PC-9 (cell line): ENCODE measurements around the gene XBP1. TPM values are rescaled to one million over a fixed set of nuclear protein-coding genes. Genes with fewer than 3 reads are reported as not detected.

Experiments used
- BruUV-seq: library from RNA; stranded (reverse); fragments of 400-500 nt; replicated peaks from 2 replicates; lab custom pipeline; 2021; lab: Mats Ljungman, UMichigan
- CTCF ChIA-PET: fragments of 300-600 bp; sonication (Branson Sonifier 250); formaldehyde crosslinking; loops from one replicate; lab custom pipeline; 2022; ENCODE audit warnings: antibody characterized with exemption; lab: Charles Lee
- POLR2A ChIA-PET: fragments of 300-600 bp; sonication (Branson Sonifier 250); formaldehyde crosslinking; loops from one replicate; lab custom pipeline; 2022; ENCODE audit warnings: antibody characterized with exemption; ENCODE audit not compliant: unreplicated experiment; lab: Charles Lee
- DNase-seq, 2 experiments: peaks; one replicate each; pipeline versions ENCODE4 v3.0.0 to v3.0.0-alpha.2; 2015 to 2022; ENCODE audit warnings: mixed read lengths in 1 of 2
- H2AFZ ChIP-seq: fragments of 200-600 bp; sonication (generic); 2 replicates; pipeline ENCODE4 v1.8.1; 2017; ENCODE audit warnings: antibody characterized with exemption
- H3F3A ChIP-seq: fragments of 200-600 bp; sonication (generic); 2 replicates; pipeline ENCODE4 v1.8.1; 2017; ENCODE audit warnings: antibody characterized with exemption, mild to moderate bottlenecking, low read depth; ENCODE audit not compliant: insufficient read depth
- H3K27ac ChIP-seq: fragments of 200-600 bp; sonication (generic); 2 replicates; pipeline ENCODE4 v1.6.1; 2016; ENCODE audit warnings: mixed run types
- H3K27me3 ChIP-seq: fragments of 200-600 bp; sonication (generic); 2 replicates; pipeline ENCODE4 v1.6.1; 2016; ENCODE audit warnings: low read depth, mixed run types; ENCODE audit not compliant: insufficient read depth
- H3K36me3 ChIP-seq: fragments of 200-600 bp; sonication (generic); 2 replicates; pipeline ENCODE4 v1.6.1; 2016; ENCODE audit warnings: low read depth, mixed run types
- H3K4me1 ChIP-seq: fragments of 200-600 bp; sonication (generic); replicated peaks from 2 replicates; pipeline ENCODE4 v1.6.1; 2016; ENCODE audit warnings: mixed run types; ENCODE audit not compliant: insufficient read depth
- H3K4me2 ChIP-seq: fragments of 200-600 bp; sonication (generic); 2 replicates; pipeline ENCODE4 v1.6.1; 2017; ENCODE audit warnings: mixed run types
- H3K4me3 ChIP-seq: fragments of 200-600 bp; sonication (generic); 2 replicates; pipeline ENCODE4 v1.6.1; 2016; ENCODE audit warnings: mixed run types
- H3K79me2 ChIP-seq: fragments of 200-600 bp; sonication (generic); 2 replicates; pipeline ENCODE4 v1.6.1; 2017; ENCODE audit warnings: low read depth, mixed run types
- H3K9me2 ChIP-seq: fragments of 200-600 bp; sonication (generic); 2 replicates; pipeline ENCODE4 v1.8.1; 2017; ENCODE audit warnings: mild to moderate bottlenecking; ENCODE audit not compliant: insufficient read depth
- H3K9me3 ChIP-seq: fragments of 200-600 bp; sonication (generic); 2 replicates; pipeline ENCODE4 v1.8.1; 2016; ENCODE audit warnings: low read depth; ENCODE audit not compliant: insufficient read depth
- H4K20me1 ChIP-seq: fragments of 200-600 bp; sonication (generic); 2 replicates; pipeline ENCODE4 v1.8.1; 2017; ENCODE audit not compliant: insufficient read depth
- EZH2 ChIP-seq: fragments of 200-600 bp; sonication (generic); IDR thresholded peaks from 2 replicates; pipeline ENCODE4 v1.8.0; 2017; ENCODE audit warnings: antibody characterized with exemption, low read depth
- intact Hi-C: fragments of 100-400 bp; cut with micrococcal nuclease; formaldehyde crosslinking; loops from one replicate; pipeline ENCODE4 v1.10.0; 2022; ENCODE audit not compliant: unreplicated experiment
- total RNA-seq: library from RNA; stranded (reverse); gene quantifications from 2 replicates; pipeline ENCODE4 v1.2.3, GENCODE V29; 2021
- TF ChIP-seq, protein P1 (sequence below): fragments of 200-600 bp; sonication (generic); conservative IDR thresholded peaks from 2 replicates; pipeline ENCODE4 v1.6.1; 2017; ENCODE audit warnings: mixed run types, antibody characterized with exemption, mild to moderate bottlenecking, moderate library complexity

Gene XBP1
- total RNA-seq, 1 experiment from 2014 or later = 35.2 TPM

DNA sequence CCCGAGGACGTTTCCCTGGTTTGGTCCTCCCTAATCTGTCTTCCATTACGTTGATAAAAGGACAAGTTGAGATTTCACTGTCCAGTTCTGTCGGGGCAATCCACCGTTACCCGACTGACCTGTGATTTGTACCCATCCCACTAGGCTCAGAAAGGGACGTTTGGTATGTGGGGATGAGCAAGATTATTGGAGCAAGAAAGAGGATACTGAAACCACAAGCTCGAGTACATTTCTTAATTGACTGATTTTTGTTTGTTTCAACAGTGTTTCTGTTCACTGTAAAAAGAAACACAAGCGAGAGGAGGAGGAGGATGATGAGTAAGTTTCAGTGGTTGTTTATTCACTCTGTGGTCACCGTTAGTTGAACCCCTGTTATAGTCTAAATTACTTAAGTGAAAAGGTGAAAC is 26.9 kb downstream of the XBP1 start:
- BruUV-seq = TSS peak; percentile 50
- Histone ChIP-seq H3K79me2 (peaks cover 46% of the 10 kb centered on the region), H3K27me3 (no peaks in the 10 kb centered on the region), H3K4me1 (0 out of 2 replicates have a peak, but pooled peaks cover 8% of the 10 kb centered on the region), H3K9me2 (no peaks in the 10 kb centered on the region), H3K4me2 (peak overlapping the region; percentile 83), H2AFZ (peak overlapping the region; percentile 69), H3K9me3 (no peaks in the 10 kb centered on the region), H3F3A (no peaks in the 10 kb centered on the region), H3K4me3 (peak overlapping the region; percentile 64), H3K27ac (no peak overlapping the region), H3K36me3 (peaks cover 10% of the 10 kb centered on the region; the same call in 1 of the 2 replicates), H4K20me1 (no peaks in the 10 kb centered on the region)
- TF ChIP-seq EZH2 = no peak
- TF ChIP-seq, protein P1, sequence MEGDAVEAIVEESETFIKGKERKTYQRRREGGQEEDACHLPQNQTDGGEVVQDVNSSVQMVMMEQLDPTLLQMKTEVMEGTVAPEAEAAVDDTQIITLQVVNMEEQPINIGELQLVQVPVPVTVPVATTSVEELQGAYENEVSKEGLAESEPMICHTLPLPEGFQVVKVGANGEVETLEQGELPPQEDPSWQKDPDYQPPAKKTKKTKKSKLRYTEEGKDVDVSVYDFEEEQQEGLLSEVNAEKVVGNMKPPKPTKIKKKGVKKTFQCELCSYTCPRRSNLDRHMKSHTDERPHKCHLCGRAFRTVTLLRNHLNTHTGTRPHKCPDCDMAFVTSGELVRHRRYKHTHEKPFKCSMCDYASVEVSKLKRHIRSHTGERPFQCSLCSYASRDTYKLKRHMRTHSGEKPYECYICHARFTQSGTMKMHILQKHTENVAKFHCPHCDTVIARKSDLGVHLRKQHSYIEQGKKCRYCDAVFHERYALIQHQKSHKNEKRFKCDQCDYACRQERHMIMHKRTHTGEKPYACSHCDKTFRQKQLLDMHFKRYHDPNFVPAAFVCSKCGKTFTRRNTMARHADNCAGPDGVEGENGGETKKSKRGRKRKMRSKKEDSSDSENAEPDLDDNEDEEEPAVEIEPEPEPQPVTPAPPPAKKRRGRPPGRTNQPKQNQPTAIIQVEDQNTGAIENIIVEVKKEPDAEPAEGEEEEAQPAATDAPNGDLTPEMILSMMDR = no peak
- DNase-seq = no peak
- CTCF ChIA-PET = interaction anchor here (0.6 kb wide), 1 partner anchor 817 kb away, joined by 3 read pairs; no protein-coding TSS in a partner anchor
- intact Hi-C loops = no loop called here
- POLR2A ChIA-PET = no interaction called here

DNA sequence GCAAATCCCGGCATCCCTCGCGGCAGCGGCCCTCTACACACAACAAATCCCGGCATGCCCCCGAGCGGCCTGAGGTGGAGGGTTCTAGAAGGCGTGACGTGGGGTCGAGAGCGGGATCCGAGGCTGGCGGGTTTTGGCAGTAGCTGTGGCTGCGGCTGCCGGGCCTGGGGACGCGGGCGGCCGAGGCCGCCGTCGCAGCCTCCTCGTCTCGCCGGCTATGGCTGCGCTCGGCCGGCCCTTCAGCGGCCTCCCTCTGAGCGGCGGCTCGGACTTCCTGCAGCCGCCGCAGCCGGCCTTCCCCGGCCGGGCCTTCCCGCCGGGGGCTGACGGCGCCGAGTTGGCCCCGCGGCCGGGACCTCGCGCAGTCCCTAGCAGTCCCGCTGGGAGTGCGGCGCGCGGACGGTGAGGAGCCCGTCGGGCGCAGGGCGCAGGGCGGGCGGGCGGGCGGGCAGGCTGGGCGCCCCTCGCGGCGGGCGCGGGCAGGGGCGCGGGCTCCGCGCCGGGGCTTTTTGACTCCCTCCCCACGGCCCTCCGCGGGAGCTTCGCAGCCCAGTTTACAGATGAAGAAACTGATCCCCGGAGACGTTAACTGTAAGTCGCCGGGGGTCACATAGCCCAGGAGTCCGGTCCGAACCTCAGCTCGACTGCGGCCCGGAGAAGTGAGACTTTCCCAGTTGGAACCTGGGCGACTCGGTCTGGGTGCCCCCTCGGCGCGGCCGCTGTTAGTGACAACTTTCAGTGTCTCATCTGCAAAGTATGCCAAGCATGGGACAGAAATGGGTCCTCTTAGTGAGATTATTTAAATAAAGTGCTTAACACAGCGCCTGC is 27.5 kb downstream of the XBP1 start, which contains the start of gene CCDC117:
TSS of gene CCDC117 (plus strand) at position 63 of the 828 bp plus-strand sequence. CDS start at position 218, 155 bp downstream.
- Histone ChIP-seq H3K4me1 (0 out of 2 replicates have a peak, but pooled peaks cover 8% of the 10 kb centered on the region), H3K9me3 (no peaks in the 10 kb centered on the region), H3K79me2 (peaks cover 42% of the 10 kb centered on the region), H3F3A (no peaks in the 10 kb centered on the region), H3K27me3 (no peaks in the 10 kb centered on the region), H3K9me2 (no peaks in the 10 kb centered on the region), H4K20me1 (no peaks in the 10 kb centered on the region), H3K4me2 (peak within 1 kb of the TSS; percentile 83), H3K36me3 (peaks cover 10% of the 10 kb centered on the region; the same call in 1 of the 2 replicates), H2AFZ (peak within 1 kb of the TSS; percentile 75), H3K4me3 (peak within 1 kb of the TSS; percentile 64), H3K27ac (no peak within 1 kb of the TSS)
- no peak for TF ChIP-seq EZH2
- TF ChIP-seq, protein P1 = no peak
- ChIA-PET CTCF (interaction anchor here (0.6 kb wide), 1 partner anchor 817 kb away, joined by 3 read pairs; no protein-coding TSS in a partner anchor), POLR2A (no interaction called here)
- intact Hi-C loops = no loop called here
- BruUV-seq = no TSS peak
- DNase-seq = peak; percentile 79

DNA sequence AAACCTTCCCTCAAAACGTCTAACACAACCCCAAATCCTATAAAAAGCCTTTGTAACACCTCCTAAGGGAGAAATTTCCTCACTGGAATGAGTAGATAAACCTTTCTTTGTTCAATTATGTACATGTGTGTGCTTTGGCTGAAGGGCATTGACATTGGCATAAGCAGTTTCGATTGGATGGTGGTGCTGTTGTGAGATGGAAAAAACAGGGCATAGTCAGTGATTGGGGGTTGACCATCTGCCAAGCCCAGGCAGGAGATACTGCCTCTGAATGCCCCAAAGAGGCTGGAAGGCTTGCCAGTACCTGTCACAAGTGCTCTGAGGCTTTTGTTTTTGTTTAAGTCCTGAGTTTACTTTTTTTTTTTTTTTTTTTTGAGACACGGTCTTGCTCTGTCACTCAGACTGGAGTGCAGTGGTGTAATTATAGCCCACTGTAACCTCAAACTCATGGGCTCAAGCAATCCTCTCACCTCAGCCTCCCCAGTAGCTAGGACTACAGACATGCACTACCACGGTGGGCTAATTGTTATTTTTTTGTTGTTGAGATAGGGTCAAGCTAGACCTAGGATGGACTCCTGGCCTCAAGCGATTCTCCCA is 29.1 kb downstream of the XBP1 start:
- no TSS peak for BruUV-seq
- Histone ChIP-seq H3K27me3 (no peaks in the 10 kb centered on the region), H3K4me3 (no peak overlapping the region), H3K36me3 (peaks cover 10% of the 10 kb centered on the region; the same call in 1 of the 2 replicates), H3K27ac (no peak overlapping the region), H3K4me2 (no peak overlapping the region), H3K79me2 (peaks cover 31% of the 10 kb centered on the region), H2AFZ (no peak overlapping the region), H3F3A (no peaks in the 10 kb centered on the region), H3K9me2 (no peaks in the 10 kb centered on the region), H4K20me1 (no peaks in the 10 kb centered on the region), H3K4me1 (0 out of 2 replicates have a peak, but pooled peaks cover 8% of the 10 kb centered on the region), H3K9me3 (no peaks in the 10 kb centered on the region)
- ChIA-PET POLR2A (interaction anchor here (0.6 kb wide), 1 partner anchor 41 kb away, joined by 10 read pairs; no protein-coding TSS in a partner anchor), CTCF (no interaction called here)
- no peak for DNase-seq
- TF ChIP-seq EZH2 = no peak
- TF ChIP-seq, protein P1 = no peak
- intact Hi-C loops = no loop called here
